ENCODE data around the gene SIGLEC11. TPM values are rescaled to one million over a fixed set of nuclear protein-coding genes. Genes with fewer than 3 reads are reported as not detected.

The SIGLEC11 gene
- total and polyA plus RNA-seq, 2 of the 13 experiments (the other 11 are each of a cell fraction or from before 2014, with no cell fraction given) = not detected

GRCh38 chr19:49987159-49987698 is 26.3 kb upstream of the SIGLEC11 start (continued):
- peak; percentile 99 for TF ChIP-seq ZNF142 (CRISPR knock-in tag; IDR thresholded peaks at IDR 0.05)
- TF ChIP-seq ELF3 (CRISPR knock-in tag; IDR thresholded peaks at IDR 0.05) = peak; percentile 99
- TF ChIP-seq KIAA2018 (CRISPR knock-in tag; IDR thresholded peaks at IDR 0.05; ENCODE audit: borderline replicate concordance) = peak; percentile 99
- TF ChIP-seq ISX (CRISPR knock-in tag; conservative IDR thresholded peaks at IDR 0.05) = peak; percentile 100
- TF ChIP-seq TSC22D2 (CRISPR knock-in tag; IDR thresholded peaks at IDR 0.05; ENCODE audit: borderline replicate concordance) = peak; percentile 100
- peak; percentile 87 for TF ChIP-seq FOSL2 (CRISPR knock-in tag; IDR thresholded peaks at IDR 0.05)
- peak; percentile 100 for TF ChIP-seq ZC3H13 (CRISPR knock-in tag; IDR thresholded peaks at IDR 0.05)
- TF ChIP-seq ZBTB3 (CRISPR knock-in tag; IDR thresholded peaks at IDR 0.05; ENCODE audit: borderline replicate concordance, low read depth) = peak; percentile 99
- peak; percentile 97 for TF ChIP-seq MLX (CRISPR knock-in tag; IDR thresholded peaks at IDR 0.05)
- peak; percentile 100 for TF ChIP-seq ZNF766 (CRISPR knock-in tag; IDR thresholded peaks at IDR 0.05; ENCODE audit: borderline replicate concordance)
- peak; percentile 99 for TF ChIP-seq ZNF639 (CRISPR knock-in tag; conservative IDR thresholded peaks at IDR 0.05)
- no peak for TF ChIP-seq RFX5 (IDR thresholded peaks at IDR 0.05; ENCODE audit: low read depth, low read length)
- TF ChIP-seq MXD3 (CRISPR knock-in tag; IDR thresholded peaks at IDR 0.05) = peak; percentile 100
